Measurements from ENCODE around the gene NEK1. TPM values are rescaled to one million over a fixed set of nuclear protein-coding genes. Genes with fewer than 3 reads are reported as not detected.

Gene NEK1
- polyA plus RNA-seq, 1 donor (not counting 4 experiments of a cell fraction or from before 2014, with no cell fraction given), result 7.8 TPM

DNA sequence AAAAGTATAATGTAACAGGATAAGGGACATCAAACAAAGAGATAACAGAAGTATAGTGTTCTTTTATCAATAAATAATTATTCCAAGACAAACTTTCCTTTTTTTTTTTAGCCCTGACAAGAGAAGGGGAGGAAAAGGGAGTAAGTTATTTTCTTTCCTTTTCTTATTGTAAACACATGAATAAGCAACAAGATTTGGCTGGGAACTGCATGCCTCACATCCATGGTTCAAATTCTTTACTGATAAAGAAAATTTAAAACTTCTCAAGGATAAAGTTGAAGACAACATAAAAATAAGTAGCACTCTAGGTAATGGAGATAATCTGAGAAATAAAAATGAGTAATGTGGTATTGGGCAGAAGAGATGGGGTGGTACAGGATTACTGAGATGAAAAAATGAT, 71.6 kb downstream of the NEK1 start:
- Histone ChIP-seq H3K27ac (ENCODE audit: control insufficient read depth, insufficient read depth, low read length) (no peak overlapping the region), H3K4me3 (ENCODE audit: control insufficient read depth in 2 of 3, extremely low read depth in 1 of 3, insufficient read depth in 2 of 3, low read depth in 1 of 3, low read length in 3 of 3) (no peak overlapping the region), H3K36me3 (ENCODE audit: control insufficient read depth in 2 of 2, extremely low read depth in 1 of 2, insufficient read depth in 2 of 2, low read length in 2 of 2) (no peaks in the 10 kb centered on the region), H3K9ac (ENCODE audit: control insufficient read depth, extremely low read depth, insufficient read depth, low read length) (no peak overlapping the region), H3K4me2 (ENCODE audit: control insufficient read depth, extremely low read depth, insufficient read depth, low read depth, low read length) (no peak overlapping the region), H3K79me2 (ENCODE audit: control insufficient read depth, insufficient read depth, low read length) (no peaks in the 10 kb centered on the region), H3K4me1 (ENCODE audit: control insufficient read depth, extremely low read depth, insufficient read depth, low read length) (no peaks in the 10 kb centered on the region), H3K9me1 (ENCODE audit: control insufficient read depth, extremely low read depth, insufficient read depth, low read length) (no peaks in the 10 kb centered on the region), H3K9me3 (ENCODE audit: control insufficient read depth, low read depth, low read length) (no peaks in the 10 kb centered on the region), H2AFZ (ENCODE audit: control insufficient read depth, low read length) (no peak overlapping the region), H3K27me3 (ENCODE audit: control insufficient read depth, extremely low read depth, insufficient read depth, low read length) (no peaks in the 10 kb centered on the region), H4K20me1 (ENCODE audit: control insufficient read depth, extremely low read depth, insufficient read depth, low read length) (no peaks in the 10 kb centered on the region)
- dilution Hi-C loops (cut with MboI; ENCODE audit: extremely low pct_ligation_motif_present, low sequenced_read_pairs), result no loop called here
- DNase-seq (ENCODE audit: low read depth, low spot score) (no peak), FAIRE-seq (no peak)
- TF ChIP-seq EZH2 (IDR thresholded peaks at IDR 0.05; ENCODE audit: low read length), result no peak
- TF ChIP-seq, protein P1, sequence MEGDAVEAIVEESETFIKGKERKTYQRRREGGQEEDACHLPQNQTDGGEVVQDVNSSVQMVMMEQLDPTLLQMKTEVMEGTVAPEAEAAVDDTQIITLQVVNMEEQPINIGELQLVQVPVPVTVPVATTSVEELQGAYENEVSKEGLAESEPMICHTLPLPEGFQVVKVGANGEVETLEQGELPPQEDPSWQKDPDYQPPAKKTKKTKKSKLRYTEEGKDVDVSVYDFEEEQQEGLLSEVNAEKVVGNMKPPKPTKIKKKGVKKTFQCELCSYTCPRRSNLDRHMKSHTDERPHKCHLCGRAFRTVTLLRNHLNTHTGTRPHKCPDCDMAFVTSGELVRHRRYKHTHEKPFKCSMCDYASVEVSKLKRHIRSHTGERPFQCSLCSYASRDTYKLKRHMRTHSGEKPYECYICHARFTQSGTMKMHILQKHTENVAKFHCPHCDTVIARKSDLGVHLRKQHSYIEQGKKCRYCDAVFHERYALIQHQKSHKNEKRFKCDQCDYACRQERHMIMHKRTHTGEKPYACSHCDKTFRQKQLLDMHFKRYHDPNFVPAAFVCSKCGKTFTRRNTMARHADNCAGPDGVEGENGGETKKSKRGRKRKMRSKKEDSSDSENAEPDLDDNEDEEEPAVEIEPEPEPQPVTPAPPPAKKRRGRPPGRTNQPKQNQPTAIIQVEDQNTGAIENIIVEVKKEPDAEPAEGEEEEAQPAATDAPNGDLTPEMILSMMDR (optimal IDR thresholded peaks at IDR 0.05 in 1 of 3, IDR thresholded peaks at IDR 0.05 in 1 of 3, conservative IDR thresholded peaks at IDR 0.05 in 1 of 3; ENCODE audit: extremely low read depth in 1 of 3, insufficient read depth in 2 of 3, low read length in 3 of 3), result no peak

DNA sequence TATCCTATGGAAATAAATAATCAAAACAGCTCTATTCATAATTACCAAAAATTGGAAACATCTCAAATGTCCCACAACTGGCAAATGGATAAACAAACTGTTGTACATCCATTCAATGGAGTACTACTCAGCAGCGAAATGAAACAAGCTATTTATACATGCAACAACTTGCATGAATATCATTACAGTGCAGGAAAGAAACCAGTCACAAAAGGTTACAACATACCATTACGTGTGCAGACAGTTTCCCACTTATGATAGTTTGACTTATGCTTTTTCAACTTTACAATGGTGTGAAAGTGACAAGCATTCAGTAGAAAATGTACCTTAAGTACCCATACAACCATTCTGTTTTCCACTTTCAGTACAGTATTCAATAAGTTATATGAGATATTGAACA, 82.3 kb downstream of the NEK1 start:
- H3K27ac ChIP-seq (ENCODE audit: control insufficient read depth, insufficient read depth, low read length), result no peak overlapping the region
- H3K27me3 ChIP-seq (ENCODE audit: control insufficient read depth, extremely low read depth, insufficient read depth, low read length), result no peaks in the 10 kb centered on the region
- no peaks in the 10 kb centered on the region for H3K9me1 ChIP-seq (ENCODE audit: control insufficient read depth, extremely low read depth, insufficient read depth, low read length)
- H3K9me3 ChIP-seq (ENCODE audit: control insufficient read depth, low read depth, low read length), result no peaks in the 10 kb centered on the region
- H3K4me3 ChIP-seq (ENCODE audit: control insufficient read depth in 2 of 3, extremely low read depth in 1 of 3, insufficient read depth in 2 of 3, low read depth in 1 of 3, low read length in 3 of 3), result no peak overlapping the region
- H2AFZ ChIP-seq (ENCODE audit: control insufficient read depth, low read length), result no peak overlapping the region
- no peak overlapping the region for H3K9ac ChIP-seq (ENCODE audit: control insufficient read depth, extremely low read depth, insufficient read depth, low read length)
- no peaks in the 10 kb centered on the region for H4K20me1 ChIP-seq (ENCODE audit: control insufficient read depth, extremely low read depth, insufficient read depth, low read length)
- TF ChIP-seq, protein P1 (optimal IDR thresholded peaks at IDR 0.05 in 1 of 3, IDR thresholded peaks at IDR 0.05 in 1 of 3, conservative IDR thresholded peaks at IDR 0.05 in 1 of 3; ENCODE audit: extremely low read depth in 1 of 3, insufficient read depth in 2 of 3, low read length in 3 of 3), result no peak
- TF ChIP-seq EZH2 (IDR thresholded peaks at IDR 0.05; ENCODE audit: low read length), result no peak
- DNase-seq (ENCODE audit: low read depth, low spot score) (peak; percentile 25), FAIRE-seq (peak; percentile 9)
- no peaks in the 10 kb centered on the region for H3K79me2 ChIP-seq (ENCODE audit: control insufficient read depth, insufficient read depth, low read length)
- no peaks in the 10 kb centered on the region for H3K4me1 ChIP-seq (ENCODE audit: control insufficient read depth, extremely low read depth, insufficient read depth, low read length)
- peaks cover 2% of the 10 kb centered on the region in 2 experiments for H3K36me3 ChIP-seq (ENCODE audit: control insufficient read depth in 2 of 2, extremely low read depth in 1 of 2, insufficient read depth in 2 of 2, low read length in 2 of 2)
- dilution Hi-C loops (cut with MboI; ENCODE audit: extremely low pct_ligation_motif_present, low sequenced_read_pairs), result no loop called here
- H3K4me2 ChIP-seq (ENCODE audit: control insufficient read depth, extremely low read depth, insufficient read depth, low read depth, low read length), result no peak overlapping the region

Measured in keratinocyte (primary cell).